Measurements from ENCODE around the gene TIMELESS.

- no peak for TF ChIP-seq CTCF (IDR thresholded peaks at IDR 0.05; ENCODE audit: low read length)
- no peak for TF ChIP-seq EZH2 (optimal IDR thresholded peaks at IDR 0.05; ENCODE audit: low read depth, low read length)
- no peak for TF ChIP-seq EZH2phosphoT487 (IDR thresholded peaks at IDR 0.05; ENCODE audit: low read length)
Observed at GRCh38 chr12:56425940-56426438, 23.2 kb downstream of the TIMELESS start.
